NB4 (cell line): Measurements from ENCODE around the gene UNC5B.
A peak's percentile ranks its signal among the peaks of the same experiment; 100 is the strongest.

Experiments used
- DNase-seq: peaks from one replicate; pipeline ENCODE4 v3.0.0; 2010; ENCODE audit warnings: low read depth
- H3K4me3 ChIP-seq: one replicate; pipeline ENCODE4 v1.5.1; 2011; ENCODE audit warnings: mild to moderate bottlenecking, low read depth, low read length, moderate library complexity
- CTCF ChIP-seq: IDR thresholded peaks from one replicate; pipeline ENCODE4 v1.5.1; 2012; ENCODE audit warnings: low read depth, low read length
- MAX ChIP-seq: IDR thresholded peaks from 2 replicates; pipeline ENCODE4 v1.6.1; 2011; ENCODE audit warnings: low read depth, low read length
- MYC ChIP-seq: IDR thresholded peaks from 2 replicates; pipeline ENCODE4 v1.6.1; 2011; ENCODE audit warnings: low read depth, low read length
- POLR2A ChIP-seq: IDR thresholded peaks from 2 replicates; pipeline ENCODE4 v1.6.1; 2011; ENCODE audit warnings: mild to moderate bottlenecking; ENCODE audit not compliant: insufficient read length; ENCODE audit errors: extremely low read depth

Gene UNC5B

GRCh38 chr10:71263376-71263775 is 51.0 kb downstream of the UNC5B start:
- H3K4me3 ChIP-seq: no peak overlapping the region
- TF ChIP-seq MYC: no peak
- no peak for TF ChIP-seq MAX
- TF ChIP-seq CTCF: no peak
- no peak for TF ChIP-seq POLR2A
- DNase-seq: no peak

- TF ChIP-seq CTCF (no peak), MYC (no peak), POLR2A (no peak), MAX (no peak)
- no peak for DNase-seq
- no peak overlapping the region for H3K4me3 ChIP-seq
These were observed 52.2 kb downstream of the UNC5B start for GRCh38 chr10:71264345-71265200.

GRCh38 chr10:71265201-71265575 is 52.8 kb downstream of the UNC5B start:
- no peak for TF ChIP-seq CTCF
- TF ChIP-seq POLR2A: no peak
- no peak for TF ChIP-seq MYC
- TF ChIP-seq MAX: no peak
- H3K4me3 ChIP-seq: no peak overlapping the region

GRCh38 chr10:71265618-71266146 is 53.3 kb downstream of the UNC5B start:
- TF ChIP-seq MYC (no peak), CTCF (no peak), MAX (no peak), POLR2A (no peak)
- DNase-seq: no peak
- H3K4me3 ChIP-seq: no peak overlapping the region

More at GRCh38 chr10:71265201-71265575, 52.8 kb downstream of the UNC5B start:
- no peak for DNase-seq

- H3K4me3 ChIP-seq: no peak overlapping the region
- TF ChIP-seq POLR2A (no peak), MAX (no peak), CTCF (no peak)
- peak; percentile 66 for DNase-seq
These were observed 54.0 kb downstream of the UNC5B start for GRCh38 chr10:71266147-71266917.
